Measurements from ENCODE around the gene SELE. TPM values are rescaled to one million over a fixed set of nuclear protein-coding genes. Genes with fewer than 3 reads are reported as not detected.

SELE gene
- total RNA-seq, 1 donor from 2014 or later, result 9.0 TPM

GRCh38 chr1:169681140-169681539 lies 52.7 kb downstream of the SELE start:
- no peak for DNase-seq (ENCODE audit: low spot score in 2 of 2)
- Histone ChIP-seq H3K27ac (no peak overlapping the region), H3K4me1 (no peaks in the 10 kb centered on the region), H3K4me3 (no peak overlapping the region), H3K27me3 (no peaks in the 10 kb centered on the region), H3K36me3 (no peaks in the 10 kb centered on the region), H3K9me3 (no peaks in the 10 kb centered on the region)
- TF ChIP-seq CTCF (IDR thresholded peaks at IDR 0.05), result no peak
- intact Hi-C loops (cut with DNase I), result no loop called here

- Histone ChIP-seq H3K4me1 (no peaks in the 10 kb centered on the region), H3K36me3 (no peaks in the 10 kb centered on the region), H3K9me3 (no peaks in the 10 kb centered on the region), H3K27ac (no peak overlapping the region), H3K27me3 (no peaks in the 10 kb centered on the region), H3K4me3 (no peak overlapping the region)
- intact Hi-C loops (cut with DNase I), result no loop called here
- DNase-seq (ENCODE audit: low spot score in 2 of 2), result no peak
- no peak for TF ChIP-seq CTCF (IDR thresholded peaks at IDR 0.05)
Observed at GRCh38 chr1:169680377-169681019, 53.4 kb downstream of the SELE start.

- Histone ChIP-seq H3K9me3 (no peaks in the 10 kb centered on the region), H3K36me3 (no peaks in the 10 kb centered on the region), H3K27me3 (no peaks in the 10 kb centered on the region), H3K27ac (no peak overlapping the region), H3K4me1 (no peaks in the 10 kb centered on the region), H3K4me3 (no peak overlapping the region)
- TF ChIP-seq CTCF (IDR thresholded peaks at IDR 0.05), result no peak
- no peak for DNase-seq (ENCODE audit: low spot score in 2 of 2)
- intact Hi-C loops (cut with DNase I), result no loop called here
Observed at GRCh38 chr1:169679692-169680091, 54.2 kb downstream of the SELE start.

- no peak overlapping the region for H3K4me3 ChIP-seq
- no peak overlapping the region for H3K27ac ChIP-seq
- intact Hi-C loops (cut with DNase I), result no loop called here
- no peaks in the 10 kb centered on the region for H3K9me3 ChIP-seq
- no peak for TF ChIP-seq CTCF (IDR thresholded peaks at IDR 0.05)
- H3K36me3 ChIP-seq, result no peaks in the 10 kb centered on the region
- no peaks in the 10 kb centered on the region for H3K4me1 ChIP-seq
- H3K27me3 ChIP-seq, result no peaks in the 10 kb centered on the region
- no peak for DNase-seq (ENCODE audit: low spot score in 2 of 2)
Observed at GRCh38 chr1:169676001-169676400, 57.9 kb downstream of the SELE start.

Other genes starting within 250 kb of the SELE start
- 36.7 TPM for gene SLC19A2, start 248.1 kb downstream of the SELE start, total RNA-seq
- not detected for gene F5, start 147.6 kb downstream of the SELE start, total RNA-seq
- 40.0 TPM for gene SELP, start 104.0 kb downstream of the SELE start, total RNA-seq
- gene SELL, start 22.5 kb downstream of the SELE start, total RNA-seq, result 1.9 TPM
- gene METTL18, start 60.8 kb upstream of the SELE start, total RNA-seq, result 19.2 TPM
- 0.96 TPM for gene SCYL3, start 159.8 kb upstream of the SELE start, total RNA-seq

All from ascending aorta (tissue), 2 donors.